Pancreas (tissue), 10 donors: ENCODE data around the gene PLRG1. TPM values are rescaled to one million over a fixed set of nuclear protein-coding genes. Genes with fewer than 3 reads are reported as not detected.

Experiments used
- ATAC-seq, 4 donors: fragments of 200-7000 bp; cut with Tn5 transposase; one replicate each; pipeline versions ENCODE4 v1.8.0 to v1.9.1; 2020; ENCODE audit warnings: mild to moderate bottlenecking in 4 of 4, moderate library complexity in 4 of 4
- DNase-seq, 6 donors: peaks; one replicate each; pipeline ENCODE4 v3.0.0-alpha.2; 2020
- FAIRE-seq: peaks from 2 replicates; lab custom pipeline; 2012; peaks lifted over from hg19 to GRCh38; lab: Jason Lieb, UNC
- H3K27ac ChIP-seq, 4 donors: fragments of 200-600 bp; sonication (generic); 1 replicate in 3 of 4; 2 replicates in 1 of 4; pipeline versions ENCODE4 v1.5.0 to v1.8.0; 2020
- H3K27me3 ChIP-seq, 4 donors: fragments of 200-600 bp; one replicate each; pipeline ENCODE4 v1.8.0; 2021
- H3K36me3 ChIP-seq, 3 donors: fragments of 200-600 bp; sonication (generic) in 1 of 3; one replicate each; pipeline versions ENCODE4 v1.5.0 to v1.8.0; 2020 to 2021
- H3K4me1 ChIP-seq, 3 donors: fragments of 200-600 bp; one replicate each; pipeline ENCODE4 v1.8.0; 2021
- H3K4me3 ChIP-seq, 4 donors: fragments of 200-600 bp; sonication (generic) in 2 of 4; one replicate each; pipeline versions ENCODE4 v1.5.0 to v1.8.0; 2020 to 2021
- H3K9me3 ChIP-seq, 4 donors: fragments of 200-600 bp; one replicate each; pipeline ENCODE4 v1.8.0; 2021
- WGBS, 2 donors: extraction: QIAGEN DNeasy Blood & Tissue Kit; methylation state at CpG; one replicate each; pipeline ENCODE4 v1.1.7; 2013; 5-methylcytosine and 5-hydroxymethylcytosine counted together
- intact Hi-C, 3 donors: fragments of 100-400 bp; cut with DNase I; formaldehyde crosslinking; loops; one replicate each; pipeline versions ENCODE4 v1.11.1 to v1.14.2; 2022
- polyA plus RNA-seq, 2 donors: library from polyadenylated mRNA; stranded (reverse); fragments of 200-250 nt; gene quantifications; one replicate each; pipeline ENCODE4 v1.2.3, GENCODE V29; 2013
- total RNA-seq, 6 donors: library from RNA; stranded (reverse); fragmentation: NEBNext Ultra II Directional in 4 of 6; extraction: Animal tissue kit (Norgen Biotek cat#: 25700) in 4 of 6; gene quantifications; one replicate each; pipeline versions ENCODE4 v1.2.1 to v1.2.4, GENCODE V29; 2021 to 2023
- TF ChIP-seq, protein P1 (sequence below), 4 donors: fragments of 200-600 bp; sonication (generic) in 3 of 4; IDR thresholded peaks; one replicate each; pipeline versions ENCODE4 v1.5.0 to v1.8.0; 2021; ENCODE audit warnings: antibody characterized with exemption in 4 of 4
- donor health status: healthy with polysubstance abuse.
- donor health status: DM: no; HTN: no; CAD: no; lungs with moderate emphysema.
- donor health status: DM: no; HTN: no; CAD: no.
- donor health status: control.
- donor health status: control.
- donor health status: Bipolar disorder and iron deficiency.
- donor health status: DM: yes; HTN: yes; CAD: no.
- donor health status: DM: no; HTN: no; CAD: no.
- donor health status: DM: no; HTN: no; CAD: no.
- donor health status: DM: yes; HTN: yes; CAD: no.

The PLRG1 gene
- total and polyA plus RNA-seq, 8 donors = 18.5 to 38.6 (median 30.5) TPM

DNA sequence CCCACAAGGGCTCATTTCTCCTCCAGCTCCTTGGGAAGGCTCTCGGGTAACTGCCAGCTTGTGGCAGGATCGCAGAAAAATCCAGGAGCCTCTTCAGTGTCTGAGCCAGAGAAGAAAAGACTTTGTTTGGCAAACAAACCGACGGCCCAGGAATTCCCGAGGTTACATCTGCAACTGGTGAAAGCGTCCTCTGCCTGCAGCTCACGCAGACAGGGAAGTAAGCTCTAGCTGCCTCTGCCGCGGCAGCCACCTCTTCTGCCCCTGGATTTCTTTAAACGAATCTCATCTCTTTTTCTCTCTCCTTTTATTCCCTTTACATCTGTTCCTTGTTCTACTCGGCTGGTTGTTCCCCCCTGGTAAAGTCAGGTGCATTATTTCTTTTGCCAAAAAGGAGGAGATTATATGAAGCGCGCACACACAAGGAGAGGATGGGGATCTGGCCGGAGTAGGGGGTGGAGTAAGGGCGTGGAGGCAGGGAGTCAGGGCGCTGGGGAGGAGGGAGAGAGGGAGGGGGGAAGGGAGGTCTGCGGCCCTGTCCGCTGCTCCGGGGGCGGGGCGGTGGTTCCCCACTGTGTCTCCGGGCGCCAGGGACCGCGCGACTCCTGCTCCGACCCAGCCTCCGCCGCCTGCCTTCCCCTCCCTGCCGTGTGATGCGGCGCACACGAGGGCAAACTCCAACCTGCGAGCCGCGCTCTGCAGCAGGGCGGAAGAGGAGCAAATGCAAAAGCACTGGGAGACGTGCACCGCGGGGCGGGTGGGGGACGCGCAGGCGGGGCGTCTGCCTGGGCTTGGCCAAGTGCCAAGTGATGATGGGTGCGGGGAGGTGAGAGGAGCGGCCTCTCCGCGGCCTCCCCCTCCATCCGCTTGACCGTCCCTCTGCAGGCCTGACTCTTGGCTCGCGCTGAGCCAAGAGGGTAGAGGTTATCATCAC lies 58.6 kb downstream of the PLRG1 start, which contains the start of gene DCHS2:
TSS of gene DCHS2 (minus strand) at position 459 of the 931 bp plus-strand sequence. CDS start at position 15, 444 bp downstream.
- intact Hi-C loops = no loop called here
- TF ChIP-seq, protein P1, sequence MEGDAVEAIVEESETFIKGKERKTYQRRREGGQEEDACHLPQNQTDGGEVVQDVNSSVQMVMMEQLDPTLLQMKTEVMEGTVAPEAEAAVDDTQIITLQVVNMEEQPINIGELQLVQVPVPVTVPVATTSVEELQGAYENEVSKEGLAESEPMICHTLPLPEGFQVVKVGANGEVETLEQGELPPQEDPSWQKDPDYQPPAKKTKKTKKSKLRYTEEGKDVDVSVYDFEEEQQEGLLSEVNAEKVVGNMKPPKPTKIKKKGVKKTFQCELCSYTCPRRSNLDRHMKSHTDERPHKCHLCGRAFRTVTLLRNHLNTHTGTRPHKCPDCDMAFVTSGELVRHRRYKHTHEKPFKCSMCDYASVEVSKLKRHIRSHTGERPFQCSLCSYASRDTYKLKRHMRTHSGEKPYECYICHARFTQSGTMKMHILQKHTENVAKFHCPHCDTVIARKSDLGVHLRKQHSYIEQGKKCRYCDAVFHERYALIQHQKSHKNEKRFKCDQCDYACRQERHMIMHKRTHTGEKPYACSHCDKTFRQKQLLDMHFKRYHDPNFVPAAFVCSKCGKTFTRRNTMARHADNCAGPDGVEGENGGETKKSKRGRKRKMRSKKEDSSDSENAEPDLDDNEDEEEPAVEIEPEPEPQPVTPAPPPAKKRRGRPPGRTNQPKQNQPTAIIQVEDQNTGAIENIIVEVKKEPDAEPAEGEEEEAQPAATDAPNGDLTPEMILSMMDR (IDR thresholded peaks at IDR 0.05) = no peak
- Histone ChIP-seq H3K4me3 (peak within 1 kb of the TSS in 2 of 4 donors; percentile 24 to 42), H3K9me3 (no peaks in the 10 kb centered on the region), H3K27ac (no peak within 1 kb of the TSS), H3K36me3 (no peaks in the 10 kb centered on the region), H3K27me3 (peaks cover 0 to 42% (median 10%) of the 10 kb centered on the region in 4 donors), H3K4me1 (peaks cover 0 to 10% (median 4%) of the 10 kb centered on the region in 3 donors)
- ATAC-seq = peak in 3 of 4 donors; percentile 69 to 78 (median 75)
- 1% methylated on average over 43 to 53 of the region's 53 CpGs for WGBS, 2 donors
- no peak for FAIRE-seq
- peak in 3 of 6 donors; percentile 26 to 65 (median 64) for DNase-seq

- Histone ChIP-seq H3K27ac (no peak overlapping the region), H3K36me3 (no peaks in the 10 kb centered on the region), H3K27me3 (peaks cover 0 to 42% (median 10%) of the 10 kb centered on the region in 4 donors), H3K4me1 (peaks cover 0 to 10% (median 4%) of the 10 kb centered on the region in 3 donors), H3K9me3 (no peaks in the 10 kb centered on the region), H3K4me3 (peak overlapping the region in 2 of 4 donors; percentile 6 to 42)
- WGBS, 2 donors = 2 to 4% methylated on average over 67 to 76 of the region's 76 CpGs
- TF ChIP-seq, protein P1 (IDR thresholded peaks at IDR 0.05) = no peak
- intact Hi-C loops = no loop called here
- peak in 2 of 6 donors; percentile 57 to 75 for DNase-seq
- FAIRE-seq = no peak
- peak in 3 of 4 donors; percentile 50 to 53 (median 52) for ATAC-seq
Observed at GRCh38 chr4:154490583-154491340, 59.4 kb downstream of the PLRG1 start.

- H3K4me1 ChIP-seq = peaks cover 0 to 10% (median 4%) of the 10 kb centered on the region in 3 donors
- ATAC-seq = peak in 1 of 4 donors; percentile 6
- H3K9me3 ChIP-seq = no peaks in the 10 kb centered on the region
- DNase-seq = peak in 2 of 6 donors; percentile 57 to 58
- WGBS, 2 donors = 5 to 7% methylated on average over 53 to 55 of the region's 55 CpGs
- H3K4me3 ChIP-seq = peak overlapping the region in 1 of 4 donors; percentile 12
- H3K27me3 ChIP-seq = peaks cover 0 to 40% (median 10%) of the 10 kb centered on the region in 4 donors
- no peaks in the 10 kb centered on the region for H3K36me3 ChIP-seq
- no peak overlapping the region for H3K27ac ChIP-seq
- intact Hi-C loops = no loop called here
- FAIRE-seq = no peak
- TF ChIP-seq, protein P1 (IDR thresholded peaks at IDR 0.05) = no peak
Observed at GRCh38 chr4:154490234-154490582, 60.0 kb downstream of the PLRG1 start.

- 52 to 59% methylated on average over 55 to 56 of the region's 56 CpGs for WGBS, 2 donors
- DNase-seq = peak in 1 of 6 donors; percentile 62
- FAIRE-seq = no peak
- TF ChIP-seq, protein P1 (IDR thresholded peaks at IDR 0.05) = no peak
- H3K4me1 ChIP-seq = peaks cover 0 to 10% (median 4%) of the 10 kb centered on the region in 3 donors
- no peak for ATAC-seq
- no peaks in the 10 kb centered on the region for H3K9me3 ChIP-seq
- intact Hi-C loops = no loop called here
- H3K27ac ChIP-seq = no peak overlapping the region
- H3K4me3 ChIP-seq = peak overlapping the region in 1 of 4 donors; percentile 12
- peaks cover 0 to 35% (median 10%) of the 10 kb centered on the region in 4 donors for H3K27me3 ChIP-seq
- H3K36me3 ChIP-seq = no peaks in the 10 kb centered on the region
Observed at GRCh38 chr4:154489558-154490233, 60.5 kb downstream of the PLRG1 start.
